SK-N-SH treated with all-trans-retinoic acid at 6 μM for 48 hours (cell line): ENCODE results near the gene JHY.

Experiments
- ATAC-seq: fragments of 200-7000 bp; cut with Tn5 transposase; 3 replicates; pipeline ENCODE4 v1.9.1; 2020; ENCODE audit warnings: mild to moderate bottlenecking, moderate library complexity
- ARNTL ChIP-seq: fragments of 450-650 bp; formaldehyde crosslinking; IDR thresholded peaks from 2 replicates; pipeline ENCODE4 v1.5.0; 2020; ENCODE audit warnings: low read depth, mild to moderate bottlenecking, moderate library complexity, borderline replicate concordance
- BACH2 ChIP-seq: fragments of 250-450 bp; sonication (Bioruptor Pico); IDR thresholded peaks from 2 replicates; pipeline ENCODE4 v1.9.0; 2021; ENCODE audit warnings: mild to moderate bottlenecking, borderline replicate concordance
- CREB5 ChIP-seq: fragments of 250-450 bp; sonication (Bioruptor Pico); IDR thresholded peaks from 2 replicates; pipeline ENCODE4 v1.5.1; 2020; ENCODE audit warnings: low read depth, mild to moderate bottlenecking, moderate library complexity
- CSDC2 ChIP-seq: fragments of 250-450 bp; sonication (Bioruptor Pico); IDR thresholded peaks from 2 replicates; pipeline ENCODE4 v1.5.0; 2020; ENCODE audit warnings: mild to moderate bottlenecking, moderate library complexity
- CSRNP3 ChIP-seq: fragments of 250-450 bp; sonication (Bioruptor Pico); IDR thresholded peaks from 2 replicates; pipeline ENCODE4 v1.5.1; 2021; ENCODE audit warnings: mild to moderate bottlenecking, moderate library complexity
- ESRRG ChIP-seq: fragments of 250-450 bp; sonication (Bioruptor Pico); IDR thresholded peaks from 2 replicates; pipeline ENCODE4 v1.6.1; 2021; ENCODE audit warnings: mild to moderate bottlenecking
- GLIS3 ChIP-seq: fragments of 250-450 bp; sonication (Bioruptor Pico); IDR thresholded peaks from 2 replicates; pipeline ENCODE4 v1.5.0; 2020; ENCODE audit warnings: mild to moderate bottlenecking, moderate library complexity
- ISL1 ChIP-seq: fragments of 250-450 bp; sonication (Bioruptor Pico); IDR thresholded peaks from 2 replicates; pipeline ENCODE4 v2.1.2; 2022; ENCODE audit warnings: mild to moderate bottlenecking, moderate library complexity
- OSR1 ChIP-seq: fragments of 250-450 bp; sonication (Bioruptor Pico); IDR thresholded peaks from 2 replicates; pipeline ENCODE4 v1.8.0; 2022; ENCODE audit warnings: moderate library complexity, mild to moderate bottlenecking, inconsistent platforms
- PATZ1 ChIP-seq: fragments of 250-450 bp; sonication (Bioruptor Pico); IDR thresholded peaks from 2 replicates; pipeline ENCODE4 v1.8.0; 2020; ENCODE audit warnings: mild to moderate bottlenecking, moderate library complexity, borderline replicate concordance
- RARB ChIP-seq: fragments of 250-450 bp; sonication (Bioruptor Pico); IDR thresholded peaks from 2 replicates; pipeline ENCODE4 v1.8.0; 2021; ENCODE audit warnings: mild to moderate bottlenecking, moderate library complexity
- SNAI2 ChIP-seq: fragments of 250-450 bp; sonication (Bioruptor Pico); IDR thresholded peaks from 2 replicates; pipeline ENCODE4 v1.5.0; 2020; ENCODE audit warnings: mild to moderate bottlenecking, moderate library complexity
- TCF4 ChIP-seq: fragments of 250-450 bp; sonication (Bioruptor Pico); IDR thresholded peaks from 2 replicates; pipeline ENCODE4 v1.8.0; 2021; ENCODE audit warnings: mild to moderate bottlenecking, moderate library complexity, borderline replicate concordance
- TOX ChIP-seq: fragments of 250-450 bp; sonication (Bioruptor Pico); IDR thresholded peaks from 2 replicates; pipeline ENCODE4 v1.8.0; 2021; ENCODE audit warnings: mild to moderate bottlenecking, moderate library complexity, borderline replicate concordance
- TSHZ2 ChIP-seq: fragments of 250-450 bp; sonication (Bioruptor Pico); IDR thresholded peaks from 2 replicates; pipeline ENCODE4 v1.5.0; 2020; ENCODE audit warnings: mild to moderate bottlenecking, moderate library complexity
- ZFP3 ChIP-seq: fragments of 250-450 bp; sonication (Bioruptor Pico); IDR thresholded peaks from 2 replicates; pipeline ENCODE4 v1.5.0; 2020; ENCODE audit warnings: mild to moderate bottlenecking, moderate library complexity
- ZFP30 ChIP-seq: fragments of 450-650 bp; formaldehyde crosslinking; IDR thresholded peaks from 2 replicates; pipeline ENCODE4 v1.5.0; 2022; ENCODE audit warnings: mild to moderate bottlenecking, moderate library complexity
- ZNF565 ChIP-seq: fragments of 450-650 bp; formaldehyde crosslinking; conservative IDR thresholded peaks from 2 replicates; pipeline ENCODE4 v1.5.0; 2020; ENCODE audit warnings: low read depth, mild to moderate bottlenecking, moderate library complexity
- ZNF70 ChIP-seq: fragments of 450-650 bp; formaldehyde crosslinking; IDR thresholded peaks from 2 replicates; pipeline ENCODE4 v1.5.0; 2020; ENCODE audit warnings: mild to moderate bottlenecking, moderate library complexity
- ZNF8 ChIP-seq: fragments of 450-650 bp; formaldehyde crosslinking; IDR thresholded peaks from 2 replicates; pipeline ENCODE4 v1.5.0; 2020; ENCODE audit warnings: mild to moderate bottlenecking, moderate library complexity
- TF ChIP-seq, protein P1 (sequence below): fragments of 250-450 bp; sonication (Bioruptor Pico); IDR thresholded peaks from 2 replicates; pipeline ENCODE4 v1.8.0; 2021; ENCODE audit warnings: low read depth, mild to moderate bottlenecking, moderate library complexity, borderline replicate concordance

Gene JHY

GRCh38 chr11:122902951-122903350 lies 20.4 kb downstream of the JHY start:
- no peak for ATAC-seq
- TF ChIP-seq, protein P1, sequence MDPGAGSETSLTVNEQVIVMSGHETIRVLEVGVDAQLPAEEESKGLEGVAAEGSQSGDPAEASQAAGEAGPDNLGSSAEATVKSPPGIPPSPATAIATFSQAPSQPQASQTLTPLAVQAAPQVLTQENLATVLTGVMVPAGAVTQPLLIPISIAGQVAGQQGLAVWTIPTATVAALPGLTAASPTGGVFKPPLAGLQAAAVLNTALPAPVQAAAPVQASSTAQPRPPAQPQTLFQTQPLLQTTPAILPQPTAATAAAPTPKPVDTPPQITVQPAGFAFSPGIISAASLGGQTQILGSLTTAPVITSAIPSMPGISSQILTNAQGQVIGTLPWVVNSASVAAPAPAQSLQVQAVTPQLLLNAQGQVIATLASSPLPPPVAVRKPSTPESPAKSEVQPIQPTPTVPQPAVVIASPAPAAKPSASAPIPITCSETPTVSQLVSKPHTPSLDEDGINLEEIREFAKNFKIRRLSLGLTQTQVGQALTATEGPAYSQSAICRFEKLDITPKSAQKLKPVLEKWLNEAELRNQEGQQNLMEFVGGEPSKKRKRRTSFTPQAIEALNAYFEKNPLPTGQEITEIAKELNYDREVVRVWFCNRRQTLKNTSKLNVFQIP (CRISPR knock-in tag), result no peak
- TF ChIP-seq BACH2 (CRISPR knock-in tag), result no peak
- TF ChIP-seq ZNF8 (CRISPR knock-in tag), result no peak
- TF ChIP-seq ZNF70 (CRISPR knock-in tag), result no peak
- no peak for TF ChIP-seq OSR1 (CRISPR knock-in tag)
- no peak for TF ChIP-seq TCF4 (CRISPR knock-in tag)
- TF ChIP-seq GLIS3, result no peak

DNA sequence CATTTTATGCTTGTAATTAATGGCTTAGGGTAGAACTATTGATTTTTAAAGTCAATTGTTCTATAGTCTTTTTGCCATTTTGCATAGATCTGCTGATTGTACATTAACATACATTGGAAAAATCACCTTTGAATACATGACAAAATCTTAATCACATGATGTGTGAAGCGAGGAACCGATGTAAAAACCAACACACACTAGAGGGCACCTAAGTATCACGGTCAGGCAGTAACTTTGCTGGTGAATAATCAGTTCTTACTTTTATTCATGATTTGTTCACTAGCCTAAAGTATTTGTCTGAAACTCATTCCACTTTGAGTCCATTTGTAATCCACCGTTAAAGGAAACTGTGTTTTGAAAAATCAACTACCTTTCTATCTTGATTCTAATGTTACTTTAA lies 28.2 kb downstream of the JHY start:
- TF ChIP-seq ESRRG (no peak), TOX (CRISPR knock-in tag) (no peak), GLIS3 (no peak), RARB (CRISPR knock-in tag) (no peak), OSR1 (CRISPR knock-in tag) (no peak), CREB5 (CRISPR knock-in tag) (no peak), CSDC2 (CRISPR knock-in tag) (no peak), ARNTL (CRISPR knock-in tag) (no peak), SNAI2 (no peak), ZNF70 (CRISPR knock-in tag) (no peak), ZFP30 (CRISPR knock-in tag) (no peak), TCF4 (CRISPR knock-in tag) (no peak), CSRNP3 (no peak), ISL1 (CRISPR knock-in tag) (no peak), ZFP3 (CRISPR knock-in tag) (no peak), TSHZ2 (CRISPR knock-in tag) (no peak), ZNF8 (CRISPR knock-in tag) (no peak)
- TF ChIP-seq, protein P1 (CRISPR knock-in tag), result no peak
- peak; percentile 59; the same call in 2 of the 3 replicates for ATAC-seq

DNA sequence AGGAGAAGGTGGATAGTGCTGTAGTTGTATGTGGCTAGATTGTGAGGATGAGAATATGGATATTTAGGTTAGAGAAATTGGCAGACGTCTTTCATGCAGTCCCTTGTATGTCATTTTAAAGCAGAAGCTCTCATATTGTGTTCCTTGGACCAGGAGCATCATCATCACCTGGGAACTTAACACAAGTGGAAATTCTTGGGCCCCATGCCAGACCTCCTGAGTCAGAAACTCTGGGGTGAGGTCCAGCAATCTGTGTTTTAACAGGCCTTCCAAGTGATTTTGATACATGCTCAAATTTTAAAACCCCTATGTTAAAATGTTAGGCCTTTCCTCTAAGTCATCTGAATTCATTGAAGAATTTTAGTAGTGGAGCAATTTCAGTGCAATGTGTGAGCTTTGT lies 34.8 kb downstream of the JHY start:
- no peak for ATAC-seq
- no peak for TF ChIP-seq SNAI2
- TF ChIP-seq CSRNP3, result no peak
- no peak for TF ChIP-seq RARB (CRISPR knock-in tag)
- no peak for TF ChIP-seq PATZ1 (CRISPR knock-in tag)
- TF ChIP-seq OSR1 (CRISPR knock-in tag), result no peak
- TF ChIP-seq GLIS3, result no peak
- TF ChIP-seq ZFP30 (CRISPR knock-in tag), result no peak
- no peak for TF ChIP-seq ESRRG
- TF ChIP-seq, protein P1 (CRISPR knock-in tag), result no peak
- no peak for TF ChIP-seq ZNF565 (CRISPR knock-in tag)
- no peak for TF ChIP-seq TOX (CRISPR knock-in tag)
- TF ChIP-seq ZNF8 (CRISPR knock-in tag), result no peak
